Thoracic aorta (tissue), 2 donors: Measurements from ENCODE around the gene RBM33. TPM values are rescaled to one million over a fixed set of nuclear protein-coding genes. Genes with fewer than 3 reads are reported as not detected.

ENCODE experiments used
- ATAC-seq: fragments of 150-250 bp; one replicate; pipeline ENCODE4 v1.8.0; 2017; ENCODE audit warnings: low read depth; ENCODE audit not compliant: insufficient number of reproducible peaks, low FRiP score
- DNase-seq: peaks from one replicate; pipeline ENCODE4 v3.0.0-alpha.2; 2020; ENCODE audit warnings: low spot score
- H3K27ac ChIP-seq, 2 donors: fragments of 200-600 bp; sonication (generic); 1 replicate in 1 of 2; 2 replicates in 1 of 2; pipeline ENCODE4 v1.5.1; 2016; ENCODE audit warnings: mild to moderate bottlenecking in 2 of 2, moderate library complexity in 2 of 2
- H3K27me3 ChIP-seq: fragments of 200-600 bp; sonication (generic); replicated peaks from 2 replicates; pipeline ENCODE4 v1.6.0; 2016; ENCODE audit warnings: mild to moderate bottlenecking; ENCODE audit not compliant: insufficient read depth
- H3K36me3 ChIP-seq: fragments of 200-600 bp; sonication (generic); one replicate; pipeline ENCODE4 v1.5.1; 2016
- H3K4me1 ChIP-seq, 2 donors: fragments of 200-600 bp; sonication (generic); 1 replicate in 1 of 2; 2 replicates in 1 of 2; pipeline versions ENCODE4 v1.5.1 to v1.6.0; 2016; ENCODE audit warnings: low read depth in 2 of 2, mild to moderate bottlenecking in 1 of 2; ENCODE audit not compliant: control insufficient read depth in 1 of 2
- H3K4me3 ChIP-seq: fragments of 200-600 bp; sonication (generic); 2 replicates; pipeline ENCODE4 v1.5.1; 2016; ENCODE audit warnings: mild to moderate bottlenecking
- H3K9me3 ChIP-seq: fragments of 200-600 bp; sonication (generic); 2 replicates; pipeline ENCODE4 v1.5.1; 2016
- CTCF ChIP-seq: fragments of 200-600 bp; sonication (generic); IDR thresholded peaks from one replicate; pipeline ENCODE4 v1.5.1; 2019; ENCODE audit warnings: antibody characterized with exemption
- total RNA-seq, 2 donors: library from RNA; depleted of rRNA; stranded (reverse); fragments of >200 nt; gene quantifications; one replicate each; pipeline versions ENCODE4 v1.1.0 to v1.2.3, GENCODE V29; 2016

Gene RBM33
- total RNA-seq, 2 donors from 2014 or later, result 64.6 to 80.3 TPM

- TF ChIP-seq CTCF, result peak; percentile 89
- H3K4me1 ChIP-seq, result no peaks in the 10 kb centered on the region
- DNase-seq (no peak), ATAC-seq (no peak)
- H3K36me3 ChIP-seq, result no peaks in the 10 kb centered on the region
- H3K9me3 ChIP-seq, result no peaks in the 10 kb centered on the region
- no peaks in the 10 kb centered on the region for H3K27me3 ChIP-seq
- H3K27ac ChIP-seq, result no peak overlapping the region
- no peak overlapping the region for H3K4me3 ChIP-seq
Measured at GRCh38 chr7:155796381-155797261, 152.2 kb downstream of the RBM33 start.

- no peak overlapping the region for H3K27ac ChIP-seq
- H3K36me3 ChIP-seq, result no peaks in the 10 kb centered on the region
- no peaks in the 10 kb centered on the region for H3K27me3 ChIP-seq
- TF ChIP-seq CTCF, result no peak
- H3K4me3 ChIP-seq, result no peak overlapping the region
- no peak for DNase-seq
- no peaks in the 10 kb centered on the region for H3K9me3 ChIP-seq
- no peak for ATAC-seq
- H3K4me1 ChIP-seq, result no peaks in the 10 kb centered on the region
Measured at GRCh38 chr7:155797262-155798250, 153.1 kb downstream of the RBM33 start.

GRCh38 chr7:155798673-155799439 lies 154.4 kb downstream of the RBM33 start:
- TF ChIP-seq CTCF, result no peak
- Histone ChIP-seq H3K27ac (no peak overlapping the region), H3K4me3 (no peak overlapping the region), H3K36me3 (no peaks in the 10 kb centered on the region), H3K27me3 (no peaks in the 10 kb centered on the region), H3K4me1 (peaks cover 0 to 10% of the 10 kb centered on the region in 2 donors), H3K9me3 (no peaks in the 10 kb centered on the region)
- ATAC-seq, result no peak
- DNase-seq, result no peak

GRCh38 chr7:155799514-155799913 lies 155.1 kb downstream of the RBM33 start:
- ATAC-seq, result no peak
- Histone ChIP-seq H3K27me3 (no peaks in the 10 kb centered on the region), H3K27ac (no peak overlapping the region), H3K4me3 (no peak overlapping the region), H3K4me1 (peaks cover 5 to 17% of the 10 kb centered on the region in 2 donors), H3K36me3 (no peaks in the 10 kb centered on the region), H3K9me3 (no peaks in the 10 kb centered on the region)
- no peak for DNase-seq
- no peak for TF ChIP-seq CTCF
